GM20000 (cell line): Measurements from ENCODE around the gene NBAS.
"Not testable (repeated sequence)": the region's sequence is repeated elsewhere in the genome, so short reads cannot be mapped to it uniquely, and the experiment has no call there.

Experiments
- DNase-seq: peaks from one replicate; pipeline ENCODE4 v3.0.0; 2012; ENCODE audit warnings: low spot score
- TF ChIP-seq, protein P1 (sequence below): IDR thresholded peaks from 2 replicates; pipeline ENCODE4 v1.5.1; 2012; ENCODE audit warnings: mild to moderate bottlenecking, control low read depth; ENCODE audit errors: extremely low read depth, missing control alignments

Gene NBAS

DNA sequence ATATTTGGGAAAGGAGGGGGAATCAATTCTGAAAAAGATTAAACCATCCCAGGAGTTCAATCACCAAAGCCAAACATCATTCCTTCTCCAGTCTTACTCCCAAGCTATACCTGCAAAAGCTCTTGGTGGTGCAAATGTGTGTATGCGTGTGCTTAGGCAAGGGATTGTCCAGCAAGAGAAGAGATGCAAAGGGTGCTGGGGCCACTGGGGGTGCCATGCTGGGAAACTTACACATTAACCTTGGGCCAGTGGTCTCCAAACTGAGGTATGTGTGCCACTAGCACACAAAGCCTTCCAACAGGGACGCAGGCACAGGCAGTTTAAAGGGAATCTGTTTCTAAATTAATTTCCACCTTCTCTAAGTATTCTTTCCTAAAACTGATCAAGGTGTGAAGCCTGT is 307.9 kb downstream of the NBAS start:
- TF ChIP-seq, protein P1, sequence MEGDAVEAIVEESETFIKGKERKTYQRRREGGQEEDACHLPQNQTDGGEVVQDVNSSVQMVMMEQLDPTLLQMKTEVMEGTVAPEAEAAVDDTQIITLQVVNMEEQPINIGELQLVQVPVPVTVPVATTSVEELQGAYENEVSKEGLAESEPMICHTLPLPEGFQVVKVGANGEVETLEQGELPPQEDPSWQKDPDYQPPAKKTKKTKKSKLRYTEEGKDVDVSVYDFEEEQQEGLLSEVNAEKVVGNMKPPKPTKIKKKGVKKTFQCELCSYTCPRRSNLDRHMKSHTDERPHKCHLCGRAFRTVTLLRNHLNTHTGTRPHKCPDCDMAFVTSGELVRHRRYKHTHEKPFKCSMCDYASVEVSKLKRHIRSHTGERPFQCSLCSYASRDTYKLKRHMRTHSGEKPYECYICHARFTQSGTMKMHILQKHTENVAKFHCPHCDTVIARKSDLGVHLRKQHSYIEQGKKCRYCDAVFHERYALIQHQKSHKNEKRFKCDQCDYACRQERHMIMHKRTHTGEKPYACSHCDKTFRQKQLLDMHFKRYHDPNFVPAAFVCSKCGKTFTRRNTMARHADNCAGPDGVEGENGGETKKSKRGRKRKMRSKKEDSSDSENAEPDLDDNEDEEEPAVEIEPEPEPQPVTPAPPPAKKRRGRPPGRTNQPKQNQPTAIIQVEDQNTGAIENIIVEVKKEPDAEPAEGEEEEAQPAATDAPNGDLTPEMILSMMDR, result no peak
- no peak for DNase-seq

DNA sequence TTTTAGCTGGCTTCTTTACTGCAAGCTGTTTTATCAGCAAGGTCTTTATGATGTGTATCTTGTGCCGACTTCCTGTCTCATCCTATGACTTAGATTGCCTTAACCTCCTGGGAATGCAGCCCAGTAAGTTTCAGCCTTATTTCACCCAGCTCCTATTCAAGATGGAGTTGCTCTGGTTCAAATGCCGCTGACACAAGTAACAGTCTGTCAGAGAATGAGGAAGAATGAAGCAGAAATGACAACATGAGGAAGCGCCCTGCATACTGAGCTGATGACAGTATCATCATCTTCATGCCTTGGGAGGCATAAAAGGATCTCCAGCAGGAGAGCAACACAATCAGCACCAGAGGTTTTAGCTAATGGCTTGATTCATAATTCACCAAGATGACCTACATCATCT is 309.4 kb downstream of the NBAS start:
- TF ChIP-seq, protein P1, result no peak
- DNase-seq, result no peak

GRCh38 chr2:15250946-15251345 is 310.2 kb downstream of the NBAS start:
- DNase-seq, result not testable (repeated sequence)

- TF ChIP-seq, protein P1, result no peak
- DNase-seq, result no peak
Observed at GRCh38 chr2:15246870-15247269, 314.3 kb downstream of the NBAS start.

GRCh38 chr2:15243762-15244161 is 317.4 kb downstream of the NBAS start:
- TF ChIP-seq, protein P1, result no peak
- no peak for DNase-seq

GRCh38 chr2:15242936-15243461 is 318.1 kb downstream of the NBAS start:
- TF ChIP-seq, protein P1, result no peak
- DNase-seq, result no peak

GRCh38 chr2:15241929-15242328 is 319.2 kb downstream of the NBAS start:
- TF ChIP-seq, protein P1, result no peak
- DNase-seq, result no peak

DNA sequence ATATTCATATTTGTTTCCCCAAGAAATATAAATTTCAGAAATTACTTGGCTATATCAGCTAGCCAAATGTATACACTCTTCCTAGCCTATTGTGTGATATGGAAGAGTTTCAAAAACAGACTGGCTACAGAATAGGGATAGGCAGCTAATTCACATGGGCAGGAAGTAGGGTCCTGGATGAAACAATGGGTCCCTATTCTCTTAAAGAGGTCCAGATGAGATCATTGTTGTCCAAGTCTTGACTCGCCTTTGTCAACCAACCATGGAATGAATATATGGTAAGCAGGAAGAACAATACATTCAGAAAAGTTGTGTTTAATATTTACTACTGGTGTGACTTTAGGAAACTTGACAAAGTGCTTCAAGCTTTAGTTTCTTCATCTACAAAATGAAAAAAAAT is 319.9 kb downstream of the NBAS start:
- DNase-seq, result no peak
- TF ChIP-seq, protein P1, result no peak
